Heart right ventricle (tissue), 16 donors: Measurements from ENCODE around the gene FLT4. TPM values are rescaled to one million over a fixed set of nuclear protein-coding genes. Genes with fewer than 3 reads are reported as not detected.
A peak's percentile ranks its signal among the peaks of the same experiment; 100 is the strongest.

Source experiments
- ATAC-seq, 8 donors: fragments of 200-7000 bp; cut with Tn5 transposase; one replicate each; pipeline ENCODE4 v1.9.1; 2020; ENCODE audit warnings: mild to moderate bottlenecking in 8 of 8, moderate library complexity in 8 of 8, moderate number of reproducible peaks in 1 of 8
- DNase-seq, 2 donors: peaks; one replicate each; pipeline ENCODE4 v3.0.0-alpha.2; 2020
- H3K27ac ChIP-seq, 10 donors: fragments of 200-600 bp; sonication (generic) in 2 of 10; one replicate each; pipeline versions ENCODE4 v1.5.0 to v1.8.0; 2020 to 2022; ENCODE audit warnings: mild to moderate bottlenecking in 3 of 10
- H3K27me3 ChIP-seq, 7 donors: fragments of 200-600 bp; one replicate each; pipeline ENCODE4 v1.8.0; 2021 to 2022; ENCODE audit warnings: mild to moderate bottlenecking in 2 of 7
- H3K36me3 ChIP-seq, 9 donors: fragments of 200-600 bp; sonication (generic) in 1 of 9; one replicate each; pipeline versions ENCODE4 v1.5.0 to v1.8.0; 2020 to 2022; ENCODE audit warnings: mild to moderate bottlenecking in 2 of 9
- H3K4me1 ChIP-seq, 9 donors: fragments of 200-600 bp; sonication (generic) in 1 of 9; one replicate each; pipeline versions ENCODE4 v1.5.0 to v1.8.0; 2020 to 2022; ENCODE audit warnings: mild to moderate bottlenecking in 4 of 9
- H3K4me3 ChIP-seq, 10 donors: fragments of 200-600 bp; sonication (generic) in 2 of 10; one replicate each; pipeline versions ENCODE4 v1.5.0 to v1.8.0; 2020 to 2022; ENCODE audit warnings: mild to moderate bottlenecking in 7 of 10, moderate library complexity in 2 of 10
- H3K9me3 ChIP-seq, 11 donors: fragments of 200-600 bp in 10 of 11; sonication (generic) in 2 of 11; one replicate each; pipeline versions ENCODE4 v1.5.0 to v1.8.0; 2013 to 2022; ENCODE audit warnings: mild to moderate bottlenecking in 2 of 11, control low read depth in 1 of 11, moderate library complexity in 1 of 11
- CTCF ChIP-seq, 9 donors: fragments of 200-600 bp; sonication (generic) in 2 of 9; IDR thresholded peaks; one replicate each; pipeline versions ENCODE4 v1.5.0 to v1.8.0; 2021 to 2022; ENCODE audit warnings: antibody characterized with exemption in 9 of 9, mild to moderate bottlenecking in 5 of 9, moderate library complexity in 1 of 9
- WGBS, 2 donors: extraction: QIAGEN DNeasy Blood & Tissue Kit; methylation state at CpG; one replicate each; pipeline ENCODE4 v1.1.7; 2013; ENCODE audit warnings: inconsistent platforms in 1 of 2; 5-methylcytosine and 5-hydroxymethylcytosine counted together
- intact Hi-C, 10 donors: fragments of 100-400 bp; cut with DNase I; formaldehyde crosslinking; loops; one replicate each; pipeline versions ENCODE4 v1.11.1 to v1.14.2; 2022
- polyA plus RNA-seq, 2 donors: library from polyadenylated mRNA; stranded (reverse); fragments of 200-250 nt; gene quantifications; one replicate each; pipeline ENCODE4 v1.2.3, GENCODE V29; 2013
- total RNA-seq, 10 donors: library from RNA; stranded (reverse); fragmentation: NEBNext Ultra II Directional in 3 of 10; extraction: Animal tissue kit (Norgen Biotek cat#: 25700) in 3 of 10; gene quantifications; one replicate each; pipeline versions ENCODE4 v1.2.1 to v1.2.4, GENCODE V29; 2021 to 2023
- donor health status: Arrhythmogenic right ventricular cardiomyopathy.
- donor health status: ischemic (EF 13 %, LVEDD 7.1; RV severe dilation, severe dysfunction).
- donor health status: healthy with polysubstance abuse.
- donor health status: DM: no; HTN: yes; CAD: no.
- donor health status: DM: no; HTN: no; CAD: no.
- donor health status: ischemic (EF 25% LVEDD 6.9; RV normal size, moderate dysfunction).
- donor health status: ischemic (EF 25% LVEDD 5.7; RV mildly dilated, moderate dysfunction).
- donor health status: healthy.
- donor health status: DM: yes; HTN: yes; CAD: no.
- donor health status: Ischemic cardiomyopathy.
- donor health status: ischemic (EF 35%, LVEDD 5.7; RV mildly dilated, moderate dysfunction).
- donor health status: nonischemic (EF 11% LVEDD 7.7; RV severe dilation, severe dysfunction).
- donor health status: DM: yes; HTN: yes; CAD: no.
- donor health status: PGD.
- donor health status: ischemic (EF 29% LVEDD 5.4; RV normal size, mild dysfunction).
- donor health status: nonischemic (EF 23%, LVEDD 6.1; RV moderate dilation, normal function).

The FLT4 gene
- total and polyA plus RNA-seq, 12 donors, result 3.8 to 10.8 (median 6.3) TPM

DNA sequence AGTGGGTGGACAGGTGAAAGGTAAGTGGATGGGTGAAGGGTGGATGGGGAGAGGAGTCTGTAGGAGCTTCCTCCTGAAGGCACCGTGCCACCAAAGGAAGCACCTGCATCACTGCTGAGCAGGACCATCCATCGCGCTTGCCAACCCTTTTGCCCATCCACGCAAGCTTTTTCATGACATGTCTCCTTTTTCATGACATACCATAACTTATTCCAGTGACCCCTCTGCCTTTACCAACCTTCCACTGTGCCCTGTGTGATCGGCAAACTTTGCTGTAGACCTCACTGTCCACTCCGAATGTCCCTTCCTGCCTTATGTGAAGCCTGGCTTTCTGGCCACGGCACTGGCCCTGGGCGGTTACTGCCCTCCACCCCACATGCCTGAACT, 13.4 kb downstream of the FLT4 start:
- Histone ChIP-seq H3K27ac (no peak overlapping the region), H3K36me3 (no peaks in the 10 kb centered on the region), H3K9me3 (no peaks in the 10 kb centered on the region), H3K4me3 (no peak overlapping the region), H3K27me3 (peaks cover 0 to 9% (median 0%) of the 10 kb centered on the region in 7 donors), H3K4me1 (peaks cover 0 to 42% (median 6%) of the 10 kb centered on the region in 9 donors)
- intact Hi-C loops, result no loop called here
- no peak for DNase-seq
- no peak for ATAC-seq
- WGBS, 2 donors, result 76 to 79% methylated on average over 8 of the region's 8 CpGs
- TF ChIP-seq CTCF (IDR thresholded peaks at IDR 0.05), result no peak

- Histone ChIP-seq H3K36me3 (peaks cover 0 to 16% (median 0%) of the 10 kb centered on the region in 9 donors), H3K9me3 (no peaks in the 10 kb centered on the region), H3K27ac (peak overlapping the region in 1 of 10 donors; percentile 6), H3K4me3 (no peak overlapping the region), H3K4me1 (peaks cover 0 to 26% (median 0%) of the 10 kb centered on the region in 9 donors), H3K27me3 (peaks cover 0 to 11% (median 0%) of the 10 kb centered on the region in 7 donors)
- ATAC-seq (no peak), DNase-seq (no peak)
- TF ChIP-seq CTCF (IDR thresholded peaks at IDR 0.05), result no peak
- WGBS, 2 donors, result 71% methylated on average over 14 of the region's 14 CpGs
- intact Hi-C loops, result no loop called here
Observed at GRCh38 chr5:180633283-180634177, 15.9 kb downstream of the FLT4 start.

- Histone ChIP-seq H3K9me3 (no peaks in the 10 kb centered on the region), H3K27me3 (peaks cover 0 to 11% (median 0%) of the 10 kb centered on the region in 7 donors), H3K36me3 (peaks cover 0 to 17% (median 0%) of the 10 kb centered on the region in 9 donors), H3K4me1 (peaks cover 0 to 26% (median 0%) of the 10 kb centered on the region in 9 donors), H3K27ac (peak overlapping the region in 1 of 10 donors; percentile 6), H3K4me3 (no peak overlapping the region)
- DNase-seq (no peak), ATAC-seq (peak in 7 of 8 donors; percentile 29 to 66 (median 43))
- intact Hi-C loops, result no loop called here
- TF ChIP-seq CTCF (IDR thresholded peaks at IDR 0.05), result no peak
- WGBS, 2 donors, result 52 to 57% methylated on average over 9 to 10 of the region's 10 CpGs
Observed at GRCh38 chr5:180632768-180633167, 16.6 kb downstream of the FLT4 start.

DNA sequence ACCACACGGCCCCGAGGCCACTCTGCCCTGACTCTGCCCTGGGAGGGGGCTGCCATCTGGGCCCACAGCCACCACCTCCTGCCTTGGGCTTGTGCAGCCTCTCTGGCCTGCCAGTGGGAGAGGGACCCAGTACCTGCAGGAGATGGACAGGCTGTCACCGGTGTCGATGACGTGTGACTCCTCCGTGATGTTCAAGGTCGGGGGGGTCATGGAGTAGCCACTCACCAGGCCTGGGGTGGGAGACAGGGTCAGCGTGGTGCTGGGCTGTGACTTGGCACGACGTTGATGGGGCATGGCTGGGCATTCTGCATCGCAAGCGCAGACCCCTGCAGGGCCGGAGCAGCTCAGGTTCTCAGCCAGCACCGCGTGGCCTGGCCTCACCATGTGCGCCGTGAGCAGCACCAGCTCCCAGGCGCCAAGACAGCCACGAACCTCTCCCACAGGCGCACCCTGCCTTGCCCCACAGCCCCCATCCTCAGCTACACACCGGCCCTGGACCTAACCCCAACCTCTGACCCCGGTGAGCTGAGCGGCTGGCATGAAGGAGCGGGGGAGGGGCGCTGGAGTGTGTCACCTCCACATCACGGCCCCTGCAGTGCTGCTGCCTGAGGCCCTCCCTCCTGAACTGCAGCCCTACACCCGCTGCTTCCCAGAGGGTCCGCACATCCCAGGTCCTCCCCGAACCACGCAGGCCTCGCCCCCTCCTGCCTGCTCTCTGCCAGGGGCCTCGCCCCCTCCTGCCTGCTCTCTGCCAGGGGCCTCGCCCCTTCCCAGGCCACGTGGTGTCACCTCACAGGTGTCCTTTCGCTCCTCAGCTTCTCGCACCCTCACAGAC, 17.6 kb downstream of the FLT4 start:
- peaks cover 0 to 17% (median 0%) of the 10 kb centered on the region in 9 donors for H3K36me3 ChIP-seq
- no peak for TF ChIP-seq CTCF (IDR thresholded peaks at IDR 0.05)
- H3K9me3 ChIP-seq, result no peaks in the 10 kb centered on the region
- H3K27me3 ChIP-seq, result peaks cover 0 to 11% (median 0%) of the 10 kb centered on the region in 7 donors
- H3K4me3 ChIP-seq, result no peak overlapping the region
- 63 to 75% methylated on average over 34 to 36 of the region's 36 CpGs for WGBS, 2 donors
- no peak overlapping the region for H3K27ac ChIP-seq
- no peak for ATAC-seq
- intact Hi-C loops, result no loop called here
- DNase-seq, result no peak
- peaks cover 0 to 24% (median 0%) of the 10 kb centered on the region in 9 donors for H3K4me1 ChIP-seq
